GM21786 (cell line): ENCODE data around the gene MCTP2.

Source experiments
- ATAC-seq: cut with Tn5 transposase; IDR thresholded peaks from one replicate; pipeline ENCODE4 v1.9.1; 2021; ENCODE audit not compliant: unreplicated experiment

Gene MCTP2, protein sequence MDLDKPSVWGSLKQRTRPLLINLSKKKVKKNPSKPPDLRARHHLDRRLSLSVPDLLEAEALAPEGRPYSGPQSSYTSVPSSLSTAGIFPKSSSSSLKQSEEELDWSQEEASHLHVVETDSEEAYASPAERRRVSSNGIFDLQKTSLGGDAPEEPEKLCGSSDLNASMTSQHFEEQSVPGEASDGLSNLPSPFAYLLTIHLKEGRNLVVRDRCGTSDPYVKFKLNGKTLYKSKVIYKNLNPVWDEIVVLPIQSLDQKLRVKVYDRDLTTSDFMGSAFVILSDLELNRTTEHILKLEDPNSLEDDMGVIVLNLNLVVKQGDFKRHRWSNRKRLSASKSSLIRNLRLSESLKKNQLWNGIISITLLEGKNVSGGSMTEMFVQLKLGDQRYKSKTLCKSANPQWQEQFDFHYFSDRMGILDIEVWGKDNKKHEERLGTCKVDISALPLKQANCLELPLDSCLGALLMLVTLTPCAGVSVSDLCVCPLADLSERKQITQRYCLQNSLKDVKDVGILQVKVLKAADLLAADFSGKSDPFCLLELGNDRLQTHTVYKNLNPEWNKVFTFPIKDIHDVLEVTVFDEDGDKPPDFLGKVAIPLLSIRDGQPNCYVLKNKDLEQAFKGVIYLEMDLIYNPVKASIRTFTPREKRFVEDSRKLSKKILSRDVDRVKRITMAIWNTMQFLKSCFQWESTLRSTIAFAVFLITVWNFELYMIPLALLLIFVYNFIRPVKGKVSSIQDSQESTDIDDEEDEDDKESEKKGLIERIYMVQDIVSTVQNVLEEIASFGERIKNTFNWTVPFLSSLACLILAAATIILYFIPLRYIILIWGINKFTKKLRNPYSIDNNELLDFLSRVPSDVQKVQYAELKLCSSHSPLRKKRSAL

DNA sequence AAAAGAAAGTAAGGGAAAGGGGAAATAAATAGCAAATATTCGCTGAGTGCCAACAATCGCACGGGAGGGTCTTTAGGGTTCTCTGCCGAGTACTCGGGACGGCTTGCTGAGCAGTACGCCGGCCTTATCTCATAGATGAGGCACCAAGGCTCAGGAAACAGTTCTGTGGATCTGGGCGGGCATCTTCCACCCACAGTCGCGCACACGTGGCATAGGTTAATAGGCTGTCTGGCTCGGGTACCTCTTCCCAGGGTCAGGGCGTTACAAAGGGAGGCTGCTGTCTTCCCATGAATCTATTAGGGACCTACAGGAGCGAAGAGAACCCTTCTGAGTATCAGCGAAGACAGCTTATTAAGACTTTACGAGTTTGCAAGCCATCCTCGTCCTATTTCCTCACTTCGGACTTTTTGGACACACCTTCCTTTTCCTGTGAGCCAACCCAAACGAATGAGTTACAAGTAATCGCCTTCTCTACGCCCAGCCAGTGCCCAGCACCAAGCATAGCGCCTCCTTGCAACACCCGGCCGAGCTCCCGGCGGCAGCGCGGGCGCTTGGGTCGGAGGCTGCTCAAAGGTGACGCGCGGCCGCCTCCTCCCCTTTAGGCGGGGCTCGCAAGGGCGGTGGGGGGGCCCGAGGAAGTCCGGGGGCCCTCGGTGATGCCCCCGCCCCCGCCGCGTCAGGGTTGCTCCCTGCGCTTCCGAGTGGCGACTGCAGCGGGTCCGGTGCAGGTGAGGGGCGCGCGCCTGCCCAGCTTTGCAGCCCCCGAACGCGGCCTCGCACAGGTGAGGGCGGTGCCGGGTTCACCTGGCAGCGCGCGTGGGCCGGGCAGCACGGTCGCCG is at the start of gene MCTP2:
MCTP2 (plus strand) TSS at position 679 of the 840 bp plus-strand sequence. CDS start 66,705 bp downstream, outside the sequence.
- peak; percentile 66 for ATAC-seq

DNA sequence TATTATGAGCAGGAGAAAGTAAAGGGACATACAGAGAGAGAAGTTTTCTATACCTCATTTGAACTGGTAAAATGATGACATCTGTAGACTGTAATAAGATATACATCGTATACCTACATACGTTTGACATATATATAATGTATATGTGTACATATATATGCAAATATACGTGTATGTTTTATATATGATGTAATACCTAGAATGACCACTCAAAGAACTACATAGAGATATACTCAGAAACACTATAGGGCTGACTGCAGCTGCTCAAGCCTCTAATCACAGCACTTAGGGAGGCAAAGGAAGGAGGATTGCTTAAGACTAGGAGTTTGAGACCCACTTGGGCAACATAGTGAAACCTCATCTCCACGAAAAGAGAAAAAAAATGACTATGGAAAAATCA is 48.5 kb upstream of the MCTP2 start:
- no peak for ATAC-seq

DNA sequence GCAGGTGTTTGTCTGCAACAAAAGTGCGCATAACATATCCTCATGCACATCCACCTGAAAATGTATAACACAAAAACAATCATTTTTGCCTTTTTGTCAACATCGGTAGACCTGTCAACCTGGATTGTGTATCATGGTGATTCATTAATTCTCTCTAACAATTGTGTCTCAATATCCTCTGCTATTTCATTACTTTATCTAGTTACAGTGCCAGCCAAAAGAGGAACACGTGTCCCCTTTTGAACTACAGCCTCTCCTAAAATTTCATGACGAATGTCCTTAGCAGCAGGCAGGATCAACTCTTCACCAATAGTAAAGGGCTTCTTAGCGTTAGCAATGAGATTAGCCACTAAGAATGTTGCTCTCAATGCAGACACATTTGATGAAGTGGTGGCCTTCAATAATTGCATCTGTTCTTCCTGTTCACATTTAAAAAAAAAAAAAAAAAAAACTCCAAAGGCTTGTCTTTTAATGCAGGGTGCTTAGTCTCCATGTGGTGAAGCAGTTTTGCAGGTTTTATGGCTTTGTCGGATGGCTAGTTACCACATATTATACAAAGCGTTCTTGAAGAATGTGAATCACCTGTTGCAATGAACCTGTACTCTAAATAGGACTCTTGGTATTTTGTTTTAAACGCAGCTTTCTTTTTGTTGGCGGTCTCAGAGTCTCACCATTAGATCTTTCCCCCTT is 45.7 kb upstream of the MCTP2 start:
- no peak for ATAC-seq

GRCh38 chr15:94186770-94187331 is 44.5 kb upstream of the MCTP2 start:
- no peak for ATAC-seq

GRCh38 chr15:94193906-94194305 is 37.5 kb upstream of the MCTP2 start:
- no peak for ATAC-seq

DNA sequence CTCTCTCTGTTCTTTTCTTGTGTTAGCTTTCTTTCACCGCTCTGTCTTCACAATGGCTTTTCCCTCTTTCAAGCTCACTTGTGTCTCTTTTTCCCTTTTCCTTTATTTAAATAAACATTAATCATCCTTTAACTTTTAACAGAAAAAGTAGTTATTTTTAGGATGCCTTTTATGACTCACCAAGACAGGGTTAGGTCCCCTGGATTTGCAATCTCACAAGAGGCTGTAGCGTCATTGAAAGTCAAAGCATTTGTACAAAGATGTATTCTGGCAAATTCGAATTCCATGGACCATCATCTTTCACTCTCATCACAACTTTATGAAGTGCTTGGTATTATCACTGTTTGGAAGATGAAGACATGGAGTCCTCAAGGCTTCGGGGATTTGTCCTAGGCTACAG is 34.8 kb upstream of the MCTP2 start:
- ATAC-seq: no peak

DNA sequence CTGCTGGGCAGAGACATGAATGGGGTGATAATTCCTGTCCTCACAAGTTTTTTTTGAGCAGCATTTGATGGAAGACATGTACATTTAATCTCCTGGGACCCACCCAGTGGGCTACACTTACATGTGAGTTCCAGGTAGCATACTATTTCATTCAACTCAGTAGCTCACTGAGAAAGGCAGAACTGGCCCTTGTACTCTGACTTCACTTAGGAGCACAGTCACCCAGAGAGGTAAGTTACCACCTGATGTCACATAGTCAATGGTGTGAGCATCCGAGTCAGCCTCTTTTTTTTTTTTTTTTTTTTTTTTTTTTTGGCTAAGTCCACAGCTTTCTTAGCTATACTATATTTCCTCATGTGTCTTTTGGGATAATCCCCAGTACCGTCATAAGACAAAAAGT is 32.7 kb upstream of the MCTP2 start:
- ATAC-seq: no peak

- no peak for ATAC-seq
Observed at GRCh38 chr15:94199725-94200124, 31.6 kb upstream of the MCTP2 start.

DNA sequence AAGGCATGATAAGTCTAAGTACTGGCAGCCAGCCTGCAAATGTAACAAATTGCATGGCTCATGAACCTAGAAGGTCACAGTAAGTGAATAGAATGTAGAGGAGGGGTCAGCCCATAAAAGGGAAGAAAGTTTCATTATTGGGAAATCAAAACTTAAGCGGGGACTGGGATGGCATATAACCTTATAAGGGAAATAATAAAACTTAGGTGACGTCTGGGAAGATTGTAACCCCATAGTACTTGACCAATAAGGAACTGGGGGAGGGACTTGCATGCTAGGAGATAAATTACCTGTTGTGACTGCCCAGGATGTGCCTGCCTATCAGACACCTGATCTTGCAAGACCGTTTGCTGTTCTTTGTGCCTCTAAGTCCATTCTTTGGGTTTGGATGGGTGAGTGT is 28.1 kb upstream of the MCTP2 start:
- ATAC-seq: no peak

GRCh38 chr15:94205366-94205765 is 26.0 kb upstream of the MCTP2 start:
- ATAC-seq: no peak

DNA sequence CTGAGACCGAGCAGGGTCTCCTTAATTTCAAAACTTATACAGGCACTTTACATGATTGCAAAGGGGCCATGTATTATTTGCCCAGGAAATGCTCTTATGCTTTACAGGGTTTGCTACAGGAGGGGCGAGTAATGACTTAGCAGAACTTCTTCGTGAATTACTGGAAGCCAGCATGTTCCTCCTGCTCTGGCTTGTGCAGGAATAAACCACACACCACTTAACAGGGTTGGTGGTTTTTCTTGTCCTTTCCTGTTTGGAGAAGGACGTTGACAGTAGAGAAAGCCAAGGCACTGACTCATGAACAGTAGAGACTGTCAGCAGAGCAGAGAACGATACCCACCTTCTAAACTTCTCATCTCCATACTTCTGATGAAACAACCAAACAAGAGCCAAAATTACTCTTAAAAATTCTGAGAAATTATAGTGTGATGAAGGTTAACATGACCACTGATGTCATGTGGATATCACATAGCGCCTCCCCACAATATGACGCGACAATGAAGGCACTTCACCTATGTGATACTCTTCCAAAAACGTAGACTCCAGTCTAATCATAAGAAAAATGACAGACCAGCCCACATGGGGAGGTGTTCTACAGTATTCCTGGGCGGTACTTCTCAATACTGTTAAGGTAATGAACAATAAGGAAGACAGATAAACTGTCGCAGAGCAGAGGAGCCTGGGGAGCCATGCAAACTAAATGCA is 24.7 kb upstream of the MCTP2 start:
- no peak for ATAC-seq

- ATAC-seq: no peak
Observed at GRCh38 chr15:94212291-94212690, 19.1 kb upstream of the MCTP2 start.

DNA sequence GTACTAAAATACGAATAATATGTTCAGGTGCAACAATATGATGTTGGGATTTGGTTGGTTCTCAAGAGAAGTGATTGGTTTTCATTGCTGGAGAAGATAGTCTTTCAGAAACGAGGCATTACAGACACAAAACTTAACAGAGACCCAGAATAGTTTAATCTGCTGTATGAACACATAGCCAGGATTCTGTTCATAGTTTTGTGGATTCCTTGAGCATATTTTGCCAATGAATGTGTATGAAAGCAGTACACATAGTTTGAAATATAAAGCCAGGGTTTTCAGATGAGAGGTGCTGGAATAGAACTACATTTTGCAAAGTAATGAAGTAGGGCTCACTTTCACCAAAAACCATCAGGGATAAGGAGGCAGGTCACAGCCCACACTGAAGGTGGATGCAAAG is 5.7 kb upstream of the MCTP2 start:
- ATAC-seq: no peak

DNA sequence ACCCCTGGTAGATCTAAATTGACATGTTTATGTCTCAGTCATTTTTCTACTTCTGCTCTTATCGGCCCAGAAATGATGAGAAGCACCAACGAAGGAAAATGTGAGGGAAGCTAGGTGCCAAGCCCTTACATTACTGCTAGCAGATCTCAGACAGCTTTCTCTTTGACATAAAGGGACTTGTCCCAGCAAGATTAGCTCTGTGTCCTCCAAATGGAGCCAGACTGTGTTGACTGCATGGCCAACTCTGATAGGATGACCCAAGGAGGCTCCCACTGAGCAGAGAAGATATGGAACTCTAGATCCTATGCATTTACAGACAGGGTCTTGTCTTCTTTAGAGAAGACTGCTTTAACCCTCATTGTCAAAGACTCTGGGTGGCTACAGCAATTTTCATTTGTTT is 2.8 kb upstream of the MCTP2 start:
- ATAC-seq: no peak

DNA sequence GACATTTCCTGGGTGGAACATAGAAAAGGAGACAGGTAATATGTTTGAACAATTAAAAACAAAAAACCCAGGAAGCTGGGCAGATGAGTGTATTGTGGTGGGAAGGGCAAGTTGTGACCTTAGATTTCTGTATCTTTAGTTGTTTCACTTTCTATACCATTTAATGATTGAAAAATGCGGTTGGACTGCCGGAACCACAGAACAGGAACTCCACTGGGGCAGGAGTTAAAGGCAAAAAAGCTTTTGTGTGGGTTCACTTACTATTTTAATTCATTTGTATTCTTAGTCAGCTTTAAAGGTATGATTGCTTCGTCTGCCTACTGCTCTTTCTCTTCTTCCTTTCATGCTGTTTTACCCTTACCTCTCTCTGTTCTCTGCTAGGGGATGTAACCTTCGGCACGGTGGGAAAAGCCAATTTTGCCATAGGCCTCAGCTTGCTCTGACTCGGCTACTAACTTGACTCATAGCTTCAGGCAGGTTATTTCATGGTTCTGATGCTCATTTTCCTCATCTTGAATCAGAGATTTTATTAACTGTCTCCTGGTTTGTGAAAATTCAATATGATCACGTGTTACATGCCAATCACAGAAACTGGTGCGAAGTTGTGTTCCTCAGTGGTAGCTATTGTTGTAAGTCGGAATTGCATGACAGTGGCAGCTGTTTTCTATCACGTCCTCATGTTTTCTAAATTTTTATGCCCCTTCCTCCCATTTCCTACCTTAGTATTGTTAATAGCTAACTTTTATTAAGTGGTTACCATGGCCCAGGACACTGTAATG is 1.6 kb upstream of the MCTP2 start:
- peak; percentile 65 for ATAC-seq

- no peak for ATAC-seq
Observed at GRCh38 chr15:94230431-94230882, 904 bp upstream of the MCTP2 start.

DNA sequence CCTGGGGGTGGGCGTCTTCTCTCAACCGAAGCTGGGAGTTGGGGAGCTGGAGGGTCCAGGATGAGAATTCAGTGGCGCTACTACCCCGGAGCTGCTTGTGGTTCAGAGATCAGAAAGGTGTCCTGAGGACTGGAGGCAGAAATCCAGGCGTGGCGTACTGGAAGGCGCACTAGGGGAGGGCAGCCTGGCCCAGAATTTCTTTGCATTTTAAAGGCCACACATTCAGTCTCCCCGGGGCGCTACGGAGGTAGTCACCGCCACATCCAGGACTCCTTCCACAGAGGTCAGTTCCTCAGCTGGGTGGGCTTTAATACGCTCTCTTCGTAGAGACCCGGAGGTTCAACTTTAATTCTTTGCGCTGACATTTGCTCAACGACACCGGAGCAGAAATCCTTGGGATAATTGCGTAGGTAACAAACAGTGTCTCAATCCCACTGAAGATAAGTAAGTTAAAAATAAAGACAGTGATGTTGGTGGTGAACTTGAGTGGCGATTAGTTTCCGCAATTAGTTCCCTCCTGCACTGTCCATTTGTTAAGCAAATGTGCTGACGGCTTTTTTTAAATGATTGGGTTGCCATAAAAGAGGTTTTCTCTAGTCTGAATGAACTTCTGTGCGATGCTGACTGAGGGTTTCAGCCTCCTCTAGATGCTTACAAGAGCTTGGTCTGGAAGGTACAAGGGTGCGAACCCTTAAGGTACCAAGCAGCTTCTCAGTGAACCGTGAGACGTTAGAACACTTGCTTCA is 535 bp downstream of the MCTP2 start:
- peak; percentile 3 for ATAC-seq

DNA sequence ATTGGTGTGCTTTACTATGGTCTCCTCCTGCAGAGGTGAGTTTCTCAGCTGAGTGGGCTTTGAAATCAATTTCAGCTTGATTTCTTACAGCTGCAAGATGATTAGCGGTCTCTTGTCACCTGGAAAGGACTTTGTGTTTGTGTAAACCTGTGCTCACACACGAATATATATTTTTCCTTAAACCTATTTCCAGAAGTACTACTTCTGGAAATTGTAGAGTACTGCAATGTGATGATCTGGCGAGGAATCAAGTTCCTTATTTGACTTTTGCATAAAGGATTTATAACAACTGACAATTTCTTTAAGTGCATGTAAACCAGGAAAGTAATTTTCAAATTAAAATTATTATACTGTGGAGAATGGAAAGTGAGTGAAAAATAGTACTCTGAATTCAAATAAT is 2.1 kb downstream of the MCTP2 start:
- ATAC-seq: no peak
